B cell (primary cell): Measurements from ENCODE around the gene PSMD8. TPM values are rescaled to one million over a fixed set of nuclear protein-coding genes. Genes with fewer than 3 reads are reported as not detected.

Experiments
- ATAC-seq: fragments of 200-7000 bp; cut with Tn5 transposase; one replicate; pipeline ENCODE4 v1.10.0; 2021; ENCODE audit warnings: low read depth, mild to moderate bottlenecking, moderate number of reproducible peaks, moderate library complexity
- CTCF ChIA-PET: fragments of 350-600 bp; sonication (Branson Sonifier 250); formaldehyde crosslinking; loops from one replicate; lab custom pipeline; 2021; ENCODE audit warnings: antibody characterized with exemption, inconsistent platforms; lab: Charles Lee
- POLR2A ChIA-PET: fragments of 350-600 bp; sonication (Branson Sonifier 250); formaldehyde crosslinking; loops from one replicate; lab custom pipeline; 2021; ENCODE audit warnings: antibody characterized with exemption; lab: Charles Lee
- DNase-seq: peaks from one replicate; pipeline ENCODE4 v3.0.0; 2013
- H2AFZ ChIP-seq: 2 replicates; pipeline ENCODE4 v1.6.1; 2012; ENCODE audit warnings: mild to moderate bottlenecking, low read depth, low read length; ENCODE audit not compliant: insufficient read depth, poor library complexity, severe bottlenecking
- H3K27ac ChIP-seq, 2 donors: 1 replicate in 1 of 2; 2 replicates in 1 of 2; pipeline ENCODE4 v1.5.1; 2012 to 2013; ENCODE audit warnings: low read length in 2 of 2, mild to moderate bottlenecking in 2 of 2, moderate library complexity in 1 of 2
- H3K27me3 ChIP-seq, 4 experiments: fragments of 200-600 bp in 1 of 4; sonication (generic) in 1 of 4; replicated peaks in 1 of 4; 1 replicate in 2 of 4; 2 replicates in 2 of 4; pipeline versions ENCODE4 v1.6.1 to v1.7.0; 2013 to 2016; ENCODE audit warnings: low read length in 3 of 4, mild to moderate bottlenecking in 2 of 4, mixed read lengths in 1 of 4, moderate library complexity in 1 of 4; ENCODE audit not compliant: insufficient read depth in 4 of 4, control insufficient read depth in 3 of 4; ENCODE audit errors: control extremely low read depth in 1 of 4
- H3K36me3 ChIP-seq, 2 experiments: replicated peaks in 1 of 2; 1 replicate in 1 of 2; 2 replicates in 1 of 2; pipeline versions ENCODE4 v1.6.1 to v1.7.1; 2013; ENCODE audit warnings: low read length in 1 of 2; ENCODE audit not compliant: insufficient read depth in 2 of 2, control insufficient read depth in 1 of 2; ENCODE audit errors: control extremely low read depth in 1 of 2, extremely low read depth in 1 of 2
- H3K4me1 ChIP-seq, 2 donors: fragments of 200-600 bp in 1 of 2; sonication (generic) in 1 of 2; 1 replicate in 1 of 2; 2 replicates in 1 of 2; pipeline versions ENCODE4 v1.5.1 to v1.6.1; 2013 to 2017; ENCODE audit warnings: low read length in 2 of 2; ENCODE audit not compliant: control insufficient read depth in 2 of 2, insufficient read depth in 2 of 2
- H3K4me2 ChIP-seq: replicated peaks from 2 replicates; pipeline ENCODE3; 2012; ENCODE audit warnings: mild to moderate bottlenecking, low read depth, low read length; ENCODE audit not compliant: poor library complexity, severe bottlenecking
- H3K4me3 ChIP-seq, 5 experiments: fragments of 200-600 bp in 1 of 5; sonication (generic) in 1 of 5; 1 replicate in 3 of 5; 2 replicates in 2 of 5; pipeline versions ENCODE4 v1.5.1 to v1.7.0; 2011 to 2016; ENCODE audit warnings: low read length in 4 of 5, mild to moderate bottlenecking in 4 of 5, low read depth in 2 of 5, control low read depth in 1 of 5, moderate library complexity in 1 of 5; ENCODE audit not compliant: insufficient read depth in 1 of 5; ENCODE audit errors: control extremely low read depth in 1 of 5, extremely low read depth in 1 of 5
- H3K79me2 ChIP-seq: fragments of 200-600 bp; sonication (generic); one replicate; pipeline ENCODE4 v1.6.0; 2016; ENCODE audit warnings: low read length; ENCODE audit not compliant: control insufficient read depth, insufficient read depth
- H3K9ac ChIP-seq: fragments of 200-600 bp; sonication (generic); 2 replicates; pipeline ENCODE4 v1.6.1; 2017; ENCODE audit warnings: mild to moderate bottlenecking, low read length, moderate library complexity
- H3K9me3 ChIP-seq, 3 donors: one replicate each; pipeline versions ENCODE4 v1.6.1 to v1.7.1; 2013; ENCODE audit warnings: low read length in 2 of 3; ENCODE audit not compliant: control insufficient read depth in 2 of 3, insufficient read depth in 1 of 3; ENCODE audit errors: control extremely low read depth in 1 of 3
- H4K20me1 ChIP-seq: 2 replicates; pipeline ENCODE4 v1.6.0; 2012; ENCODE audit warnings: mild to moderate bottlenecking, low read length; ENCODE audit not compliant: insufficient read depth, control insufficient read depth, poor library complexity, severe bottlenecking
- H3K27ac Mint-ChIP-seq: one replicate; pipeline ENCODE4 v1.8.0; 2021; ENCODE audit warnings: mixed read lengths
- H3K27me3 Mint-ChIP-seq: one replicate; pipeline ENCODE4 v1.8.0; 2021; ENCODE audit warnings: mixed read lengths
- H3K4me1 Mint-ChIP-seq: one replicate; pipeline ENCODE4 v1.8.0; 2021; ENCODE audit warnings: mixed read lengths
- H3K4me3 Mint-ChIP-seq: one replicate; pipeline ENCODE4 v1.8.0; 2021; ENCODE audit warnings: mixed read lengths
- H3K9me3 Mint-ChIP-seq: one replicate; pipeline ENCODE4 v1.8.0; 2022; ENCODE audit warnings: mixed read lengths; ENCODE audit not compliant: insufficient read depth
- CTCF ChIP-seq: fragments of 200-600 bp; IDR thresholded peaks from one replicate; pipeline ENCODE4 v1.8.0; 2022; ENCODE audit warnings: antibody characterized with exemption, mild to moderate bottlenecking
- EZH2 ChIP-seq: IDR thresholded peaks from 2 replicates; pipeline ENCODE4 v1.6.1; 2012; ENCODE audit warnings: borderline replicate concordance, low read depth, mild to moderate bottlenecking, moderate library complexity, low read length; ENCODE audit not compliant: insufficient read depth, poor library complexity, severe bottlenecking
- WGBS: methylation state at CpG from one replicate; pipeline ENCODE4 v1.1.5; 2013; ENCODE audit warnings: missing lambda C conversion rate; ENCODE audit not compliant: insufficient coverage; 5-methylcytosine and 5-hydroxymethylcytosine counted together
- intact Hi-C: fragments of 100-400 bp; cut with micrococcal nuclease; formaldehyde crosslinking; loops from one replicate; pipeline ENCODE4 v1.10.0; 2022
- polyA plus RNA-seq: library from polyadenylated mRNA; depleted of rRNA; stranded (reverse); fragments of >200 nt; gene quantifications from 2 replicates; pipeline ENCODE4 v1.2.3, GENCODE V29; 2012
- total RNA-seq, 2 donors: library from RNA; stranded (reverse); fragments of 120-200 nt in 1 of 2; gene quantifications; 1 replicate in 1 of 2; 2 replicates in 1 of 2; pipeline versions ENCODE4 v1.2.3 to v1.2.4, GENCODE V29; 2013 to 2022

Gene PSMD8
- total and polyA plus RNA-seq, 2 donors (not counting 1 experiment from before 2014, with no cell fraction given), result 88.1 to 122 TPM

GRCh38 chr19:38389957-38390924 is 15.9 kb downstream of the PSMD8 start:
- H3K4me1 ChIP-seq, result peaks cover 46 to 47% of the 10 kb centered on the region in 2 donors
- 46% methylated on average over 13 of the region's 22 CpGs for WGBS
- H3K27me3 ChIP-seq, result peaks cover 0 to 56% (median 26%) of the 10 kb centered on the region in 4 experiments
- H3K9me3 ChIP-seq, result peaks cover 0 to 34% (median 0%) of the 10 kb centered on the region in 3 donors
- TF ChIP-seq CTCF, result no peak
- no peak for TF ChIP-seq EZH2
- H4K20me1 ChIP-seq, result peaks cover 29% of the 10 kb centered on the region
- Mint-ChIP-seq H3K27ac (no peak overlapping the region), H3K27me3 (peaks cover 38% of the 10 kb centered on the region), H3K4me3 (peak overlapping the region; percentile 8), H3K9me3 (no peaks in the 10 kb centered on the region), H3K4me1 (peaks cover 37% of the 10 kb centered on the region)
- no peak overlapping the region for H3K4me3 ChIP-seq
- intact Hi-C loops, result loop anchor here (5.0 kb wide), 1 partner anchor 227 kb away; the partner anchor contains the start of genes EIF3K and MAP4K1
- no peak for ATAC-seq
- CTCF ChIA-PET, result interaction anchor here (0.6 to 2.7 kb wide), 2 partner anchors 13 to 349 kb away, joined by 3 to 9 read pairs; partner anchors contain the start of gene FAM98C
- H3K36me3 ChIP-seq, result peaks cover 0 to under 1% of the 10 kb centered on the region in 2 experiments
- no peak overlapping the region for H2AFZ ChIP-seq
- H3K4me2 ChIP-seq, result no peak overlapping the region
- POLR2A ChIA-PET, result interaction anchor here (0.6 to 0.7 kb wide), 2 partner anchors 275 to 352 kb away, joined by 3 to 4 read pairs; no protein-coding TSS in a partner anchor
- no peaks in the 10 kb centered on the region for H3K79me2 ChIP-seq
- DNase-seq, result peak; percentile 24
- no peak overlapping the region for H3K27ac ChIP-seq
- H3K9ac ChIP-seq, result no peak overlapping the region
